Stimulated activated CD8-positive, alpha-beta memory T cell treated with anti-CD3 and anti-CD28 coated beads, Interleukin-2, amount 100 ng/mL, for 48 hours (primary cell): ENCODE measurements around the gene RRAS.

ENCODE experiments used
- DNase-seq, 2 donors: peaks; one replicate each; pipeline ENCODE4 v3.0.0-alpha.2; 2020; ENCODE audit warnings: low read depth in 2 of 2

Gene RRAS

GRCh38 chr19:49677231-49677900 lies 37.4 kb upstream of the RRAS start, which contains the start of gene PRMT1:
Gene PRMT1, plus strand, starts transcription at chr19:49677271. Its CDS starts 10 bp downstream, at chr19:49677281.
- DNase-seq = peak; percentile 34 to 49

- DNase-seq = peak; percentile 95 to 99
Measured at GRCh38 chr19:49676784-49677230, 36.9 kb upstream of the RRAS start.

DNA sequence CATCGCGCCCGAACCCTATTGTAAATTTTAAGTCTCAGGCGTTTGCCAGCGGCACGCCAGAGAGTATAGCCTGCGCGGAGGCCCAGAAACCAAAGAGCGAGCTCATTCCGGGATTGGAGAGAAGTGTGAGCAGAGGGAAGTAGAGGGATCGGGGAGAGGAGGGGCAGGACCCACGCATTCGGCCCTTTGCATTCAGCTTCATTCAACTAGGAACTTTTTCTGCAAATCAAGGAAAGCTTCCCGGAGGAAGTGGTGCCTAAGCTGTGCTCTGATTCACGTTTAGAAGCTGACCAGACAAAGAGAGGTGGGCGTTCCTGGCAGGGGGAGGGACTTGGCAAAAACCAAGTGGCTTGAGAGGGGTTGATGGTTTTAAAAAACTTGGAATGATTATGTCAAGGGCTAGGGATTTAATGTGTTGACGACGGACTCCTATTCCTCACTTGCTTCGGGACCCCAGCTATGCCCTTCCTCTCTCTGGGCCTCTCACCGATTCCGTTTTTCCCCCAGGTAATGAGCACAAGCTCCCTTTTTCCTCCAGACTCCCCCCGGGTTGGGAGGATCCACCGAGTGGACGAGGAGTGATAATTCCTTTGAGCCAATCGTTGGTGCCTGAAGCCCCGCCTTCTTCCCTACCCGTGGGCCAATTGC lies 36.3 kb upstream of the RRAS start:
- DNase-seq = peak; percentile 45 to 63

DNA sequence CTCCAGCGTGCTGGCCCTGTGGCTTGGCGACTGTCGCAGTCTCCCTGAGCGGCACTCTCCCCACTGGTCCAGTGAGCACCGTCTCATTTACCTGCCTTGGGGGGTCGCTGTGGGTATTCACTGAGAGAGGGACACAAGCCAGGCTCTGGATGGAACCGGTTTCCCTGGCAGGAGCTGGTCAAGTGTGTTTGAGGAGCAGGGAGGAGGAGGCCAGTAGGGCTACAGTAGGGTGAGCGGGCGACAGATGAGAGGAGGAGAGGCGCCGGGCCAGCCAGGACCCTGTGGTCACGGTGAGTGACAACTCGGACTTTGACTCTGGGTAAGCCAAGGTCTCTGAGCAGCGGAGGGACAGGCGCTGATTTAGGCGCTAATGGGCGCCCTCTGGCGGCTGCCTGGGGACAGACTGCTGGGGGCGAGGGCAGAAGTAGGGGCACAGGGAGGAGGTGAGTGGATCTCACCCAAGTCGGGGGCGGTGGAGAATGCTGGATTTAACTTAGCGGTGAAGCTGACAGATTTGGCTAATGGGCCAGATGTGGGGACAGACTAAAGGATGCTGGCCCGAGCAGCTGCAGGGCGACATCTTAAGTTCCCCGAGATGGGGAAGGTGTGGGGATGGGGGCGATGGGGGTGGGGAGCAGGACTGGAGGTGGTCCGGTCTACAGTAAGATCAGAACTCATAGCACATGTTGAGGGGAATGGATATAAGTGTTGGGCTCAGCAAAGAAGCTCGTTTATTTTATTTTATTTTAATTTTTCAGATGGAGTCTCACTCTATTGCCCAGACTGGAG lies 32.4 kb upstream of the RRAS start:
- peak; percentile 68 to 70 for DNase-seq

DNA sequence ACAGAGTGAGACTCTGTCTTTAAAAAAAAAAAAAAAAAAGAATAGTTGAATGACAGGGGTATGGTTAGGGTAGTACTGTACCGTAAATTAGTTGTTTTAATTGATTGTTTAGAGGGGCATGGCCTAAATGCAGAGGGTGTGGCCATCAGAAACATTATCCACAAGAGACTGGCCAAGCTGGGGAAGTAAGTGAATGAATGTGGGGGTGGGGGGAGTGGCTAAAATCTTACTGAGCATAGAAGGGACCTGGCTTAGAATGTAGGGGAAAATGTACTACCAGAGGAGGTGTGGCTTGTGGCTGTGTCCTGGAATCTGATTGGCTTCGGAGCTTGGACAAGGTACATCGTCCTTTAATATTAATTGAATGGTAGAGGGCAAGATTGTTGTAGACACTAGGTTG lies 29.6 kb upstream of the RRAS start:
- DNase-seq = no peak

DNA sequence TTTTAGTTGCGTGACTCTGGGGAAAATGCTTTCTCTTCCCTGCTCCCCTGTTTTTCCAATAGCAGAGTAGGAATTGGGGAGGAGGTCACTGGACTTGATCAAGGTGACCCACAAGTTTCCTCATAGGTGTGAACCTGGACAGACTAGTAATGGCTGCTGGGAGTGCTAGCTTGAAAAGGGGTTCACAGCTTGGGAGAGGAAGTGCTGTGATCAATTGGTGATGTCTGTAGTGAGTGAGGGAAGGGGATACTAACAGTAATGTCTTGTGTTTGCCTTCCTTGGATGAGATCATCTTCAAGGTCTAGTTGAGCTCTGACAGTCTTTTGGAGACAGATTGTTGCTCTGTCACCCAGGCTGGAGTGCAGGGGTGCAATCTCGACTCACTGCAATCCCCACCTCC lies 27.5 kb upstream of the RRAS start:
- no peak for DNase-seq

- no peak for DNase-seq
Measured at GRCh38 chr19:49666120-49666444, 26.1 kb upstream of the RRAS start.

DNA sequence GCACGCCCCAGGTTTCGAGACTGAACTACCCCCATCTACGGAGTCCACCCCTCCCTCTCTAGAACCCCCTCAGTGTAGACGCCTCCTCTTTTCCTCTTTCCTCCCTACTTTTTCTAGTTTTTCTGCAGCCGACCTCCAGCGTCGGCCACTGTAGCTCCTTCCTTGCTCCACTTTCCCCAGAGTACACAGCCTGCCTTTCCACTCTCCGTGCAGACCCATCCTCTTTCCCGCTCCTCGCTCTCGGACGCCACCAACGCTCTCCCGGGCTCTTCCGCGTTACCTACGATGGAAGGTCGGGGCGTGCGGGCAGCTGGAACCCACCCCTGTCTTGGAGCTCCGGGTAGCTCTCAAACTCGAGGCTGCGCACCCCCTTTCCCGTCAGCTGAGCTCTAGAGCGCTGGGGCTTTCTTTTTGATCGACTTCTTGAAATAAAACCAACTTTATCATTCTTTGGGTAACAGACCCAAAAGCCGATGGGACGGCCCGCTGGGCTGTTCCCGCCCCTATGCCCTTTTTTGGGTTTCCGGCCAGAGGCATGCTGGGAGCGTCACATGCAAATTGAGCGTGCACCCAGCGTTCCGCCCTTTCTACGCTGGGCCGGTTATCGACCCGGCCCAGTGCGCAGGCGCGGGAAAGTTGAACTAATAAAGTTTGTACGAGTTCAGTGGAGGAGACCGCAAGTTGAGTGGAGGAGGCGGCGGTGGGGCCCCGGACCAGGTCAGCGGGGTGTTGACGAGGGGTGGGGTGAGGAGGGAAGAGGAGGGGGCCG lies 25.6 kb upstream of the RRAS start, which contains the start of the genes BCL2L12 and IRF3:
Gene BCL2L12, plus strand, starts transcription at position 583 of the 769 bp plus-strand sequence. CDS start 760 bp downstream, outside the sequence.
Gene IRF3, minus strand, starts transcription at position 507 of the 769 bp plus-strand sequence. CDS start 1,019 bp downstream, outside the sequence.
- DNase-seq = peak; percentile 98 to 99

DNA sequence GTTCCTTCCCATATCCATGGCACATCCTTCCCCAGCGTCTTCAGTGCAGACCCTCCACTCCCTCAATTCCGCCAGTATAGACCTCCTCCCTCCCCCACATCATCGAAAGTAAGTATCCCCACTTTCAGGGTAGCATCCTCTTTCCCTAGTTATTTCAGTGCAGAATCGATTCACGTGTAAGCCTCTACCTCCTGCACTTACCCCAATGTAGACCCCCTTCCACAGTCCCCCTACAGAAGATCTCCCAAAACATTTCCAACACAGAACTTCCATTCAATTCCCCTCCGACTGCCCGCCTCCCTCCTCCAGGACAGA lies 25.1 kb upstream of the RRAS start:
- no peak for DNase-seq

GRCh38 chr19:49664171-49665035 lies 24.5 kb upstream of the RRAS start:
- DNase-seq = peak; percentile 92 to 96

- no peak for DNase-seq
Measured at GRCh38 chr19:49663224-49663623, 23.3 kb upstream of the RRAS start.

- no peak for DNase-seq
Measured at GRCh38 chr19:49662011-49662410, 22.1 kb upstream of the RRAS start.

GRCh38 chr19:49660338-49660961 lies 20.5 kb upstream of the RRAS start:
- DNase-seq = no peak

DNA sequence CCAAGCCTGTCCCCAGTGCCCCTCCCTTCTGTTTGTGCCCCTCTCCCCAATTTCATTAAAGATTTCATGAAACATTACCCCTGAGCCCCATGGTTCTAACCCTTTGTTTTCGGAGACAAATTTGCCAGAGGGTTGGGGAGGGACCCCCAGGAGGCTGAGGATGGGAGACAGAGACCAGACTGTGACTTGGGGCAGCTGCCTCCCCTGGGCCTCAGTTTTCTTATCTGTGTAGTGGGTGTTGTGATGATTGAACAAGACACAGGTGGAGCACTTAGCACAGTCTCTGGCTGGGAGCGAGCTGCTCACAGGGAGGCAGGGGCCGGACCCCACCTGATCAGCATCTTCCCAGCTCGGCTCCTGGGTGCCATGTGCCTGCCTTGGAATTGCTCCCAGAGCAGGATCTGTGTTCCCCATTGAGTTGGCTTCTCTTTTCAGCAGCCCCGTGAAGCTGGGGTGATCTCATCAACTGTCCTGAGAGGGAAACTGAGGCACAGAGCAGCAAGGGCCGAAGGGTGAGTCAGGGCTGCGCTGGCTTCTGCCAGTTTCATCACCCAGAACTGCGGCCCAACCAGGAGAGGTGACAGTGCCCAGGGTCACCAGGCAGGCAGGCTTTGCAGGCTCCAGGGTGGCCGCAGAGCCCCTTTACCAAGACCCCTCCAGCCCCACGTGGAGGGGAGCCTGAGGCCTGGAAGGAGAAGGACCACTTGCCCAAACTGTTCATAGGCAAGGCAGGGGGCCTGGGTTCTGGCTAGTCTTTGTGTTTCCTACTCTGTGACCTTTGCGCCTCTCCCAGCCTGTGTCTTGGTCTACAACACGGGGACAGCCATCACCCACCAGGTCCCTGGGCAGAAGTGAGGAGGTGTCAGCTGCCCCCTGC lies 18.9 kb upstream of the RRAS start:
- no peak for DNase-seq

GRCh38 chr19:49658139-49658517 lies 18.2 kb upstream of the RRAS start:
- DNase-seq = no peak

- DNase-seq = no peak
Measured at GRCh38 chr19:49657493-49658138, 17.7 kb upstream of the RRAS start.

- no peak for DNase-seq
Measured at GRCh38 chr19:49656456-49657109, 16.6 kb upstream of the RRAS start.
